Measurements from ENCODE around the gene AP3D1.

- TF ChIP-seq SP1 (IDR thresholded peaks at IDR 0.05) (no peak), TAF1 (conservative IDR thresholded peaks at IDR 0.05) (no peak), RAD21 (IDR thresholded peaks at IDR 0.05) (no peak), CTCF (IDR thresholded peaks at IDR 0.05; ENCODE audit: low read depth, low read length, missing input control) (no peak), YY1 (IDR thresholded peaks at IDR 0.05) (no peak), JUND (IDR thresholded peaks at IDR 0.05) (no peak), ZBTB33 (IDR thresholded peaks at IDR 0.05) (no peak), GABPA (IDR thresholded peaks at IDR 0.05 in 1 of 2, conservative IDR thresholded peaks at IDR 0.05 in 1 of 2) (no peak)
- TF ChIP-seq, protein P1, sequence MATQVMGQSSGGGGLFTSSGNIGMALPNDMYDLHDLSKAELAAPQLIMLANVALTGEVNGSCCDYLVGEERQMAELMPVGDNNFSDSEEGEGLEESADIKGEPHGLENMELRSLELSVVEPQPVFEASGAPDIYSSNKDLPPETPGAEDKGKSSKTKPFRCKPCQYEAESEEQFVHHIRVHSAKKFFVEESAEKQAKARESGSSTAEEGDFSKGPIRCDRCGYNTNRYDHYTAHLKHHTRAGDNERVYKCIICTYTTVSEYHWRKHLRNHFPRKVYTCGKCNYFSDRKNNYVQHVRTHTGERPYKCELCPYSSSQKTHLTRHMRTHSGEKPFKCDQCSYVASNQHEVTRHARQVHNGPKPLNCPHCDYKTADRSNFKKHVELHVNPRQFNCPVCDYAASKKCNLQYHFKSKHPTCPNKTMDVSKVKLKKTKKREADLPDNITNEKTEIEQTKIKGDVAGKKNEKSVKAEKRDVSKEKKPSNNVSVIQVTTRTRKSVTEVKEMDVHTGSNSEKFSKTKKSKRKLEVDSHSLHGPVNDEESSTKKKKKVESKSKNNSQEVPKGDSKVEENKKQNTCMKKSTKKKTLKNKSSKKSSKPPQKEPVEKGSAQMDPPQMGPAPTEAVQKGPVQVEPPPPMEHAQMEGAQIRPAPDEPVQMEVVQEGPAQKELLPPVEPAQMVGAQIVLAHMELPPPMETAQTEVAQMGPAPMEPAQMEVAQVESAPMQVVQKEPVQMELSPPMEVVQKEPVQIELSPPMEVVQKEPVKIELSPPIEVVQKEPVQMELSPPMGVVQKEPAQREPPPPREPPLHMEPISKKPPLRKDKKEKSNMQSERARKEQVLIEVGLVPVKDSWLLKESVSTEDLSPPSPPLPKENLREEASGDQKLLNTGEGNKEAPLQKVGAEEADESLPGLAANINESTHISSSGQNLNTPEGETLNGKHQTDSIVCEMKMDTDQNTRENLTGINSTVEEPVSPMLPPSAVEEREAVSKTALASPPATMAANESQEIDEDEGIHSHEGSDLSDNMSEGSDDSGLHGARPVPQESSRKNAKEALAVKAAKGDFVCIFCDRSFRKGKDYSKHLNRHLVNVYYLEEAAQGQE (IDR thresholded peaks at IDR 0.05): peak; percentile 94
- TF ChIP-seq, protein P2, sequence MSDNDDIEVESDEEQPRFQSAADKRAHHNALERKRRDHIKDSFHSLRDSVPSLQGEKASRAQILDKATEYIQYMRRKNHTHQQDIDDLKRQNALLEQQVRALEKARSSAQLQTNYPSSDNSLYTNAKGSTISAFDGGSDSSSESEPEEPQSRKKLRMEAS (IDR thresholded peaks at IDR 0.05): no peak
Measured at GRCh38 chr19:2123682-2124387, 27.5 kb downstream of the AP3D1 start.
